GM19328 (cell line): ENCODE measurements around the gene RSPH10B2.
"Not testable (repeated sequence)": the region's sequence is repeated elsewhere in the genome, so short reads cannot be mapped to it uniquely, and the experiment has no call there.

ENCODE experiments used
- ATAC-seq: cut with Tn5 transposase; IDR thresholded peaks from one replicate; pipeline ENCODE4 v1.9.1; 2021; ENCODE audit warnings: mild to moderate bottlenecking, moderate library complexity; ENCODE audit not compliant: unreplicated experiment

Gene RSPH10B2

DNA sequence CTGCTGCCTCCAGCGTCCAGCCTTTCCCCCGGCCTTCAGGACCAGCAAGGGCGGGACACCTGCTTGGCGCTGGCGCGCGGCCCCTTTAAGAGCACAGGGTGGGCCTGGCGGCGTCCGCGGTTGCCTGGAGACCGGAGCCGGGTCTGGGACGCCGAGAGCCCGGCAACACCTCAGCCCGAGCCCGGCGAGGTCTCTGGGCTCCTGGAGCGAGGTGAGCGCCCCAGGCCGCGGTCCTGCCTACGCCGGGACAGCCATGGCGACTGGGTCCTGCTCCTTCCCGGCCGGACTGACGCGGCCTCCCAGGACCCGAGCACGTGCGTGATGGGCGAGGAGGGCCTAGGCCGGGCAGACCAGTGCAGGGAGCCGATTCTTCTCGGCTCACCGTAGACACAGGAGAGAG, at the start of gene RSPH10B2:
Gene RSPH10B2, plus strand, starts transcription at position 140 of the 400 bp plus-strand sequence. CDS start 3,575 bp downstream, outside the sequence.
- not testable (repeated sequence) for ATAC-seq

DNA sequence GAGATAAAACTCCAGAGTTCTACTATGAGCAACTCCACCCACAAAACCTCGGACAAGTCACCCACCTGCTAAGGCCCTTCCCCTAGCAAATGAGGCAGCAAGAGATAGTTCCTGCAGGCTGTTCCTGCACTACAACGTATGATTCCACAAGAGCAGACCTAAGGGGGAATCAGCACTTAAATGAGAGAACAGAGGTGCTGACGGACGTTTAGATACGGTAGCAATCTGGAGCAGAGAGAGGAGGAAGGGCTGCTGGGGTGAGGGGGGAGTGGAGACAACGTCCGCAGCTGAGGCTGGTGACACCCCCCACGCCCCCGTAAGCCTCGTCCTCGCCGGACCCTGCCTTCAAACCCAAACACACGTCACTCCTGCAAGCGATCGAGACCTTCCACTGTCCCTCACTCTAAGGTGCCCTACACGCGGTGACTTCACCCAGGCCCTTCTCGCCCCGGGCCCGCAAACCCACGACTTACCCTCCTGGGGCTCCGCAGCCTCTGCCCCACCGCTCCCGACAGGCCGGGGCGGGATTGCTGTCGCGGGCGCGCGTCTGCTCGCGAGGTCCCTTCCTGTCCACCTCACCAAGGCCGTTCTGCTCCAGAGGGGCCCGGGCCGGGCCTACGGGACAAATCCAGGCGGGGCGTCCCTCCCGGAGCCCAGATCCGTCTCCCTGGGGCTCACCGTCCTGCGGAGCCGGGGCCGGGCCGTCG, 47.8 kb upstream of the RSPH10B2 start:
- ATAC-seq: peak; percentile 26

DNA sequence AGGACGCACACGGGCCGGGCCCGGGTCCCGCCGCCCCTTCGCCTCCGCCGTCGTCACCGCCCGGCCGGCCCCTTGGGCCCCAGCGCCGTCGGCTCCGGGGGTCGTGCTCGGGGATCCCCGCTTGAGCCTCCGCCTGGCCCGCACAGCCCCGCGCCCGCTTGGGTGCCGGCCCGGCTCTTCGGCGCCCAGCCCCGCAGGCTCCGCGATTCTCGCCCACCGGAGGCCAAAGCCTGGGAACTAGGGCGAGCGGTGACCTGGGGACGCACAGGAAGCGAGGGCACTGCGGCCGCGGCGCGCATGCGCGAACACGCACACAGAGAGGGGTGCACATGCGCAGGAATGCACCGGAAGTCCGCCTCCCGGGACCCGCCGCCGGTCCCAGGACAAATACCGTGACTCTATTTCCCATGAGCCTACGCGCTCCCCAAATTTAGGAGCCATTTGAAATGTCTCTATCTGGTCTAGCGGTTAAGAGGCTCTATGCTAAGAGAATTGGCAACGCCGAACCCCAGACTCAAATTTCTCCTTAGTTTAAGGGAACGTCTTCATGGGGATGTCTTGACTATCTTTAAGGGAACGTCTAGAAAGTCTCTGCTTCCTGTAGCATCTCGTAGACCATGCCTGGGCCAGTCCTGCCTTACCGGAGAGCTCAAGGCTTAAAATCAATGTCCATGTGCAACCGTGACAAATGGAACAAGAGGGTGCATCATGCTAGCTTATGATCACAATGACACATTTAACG, 47.1 kb upstream of the RSPH10B2 start, which contains the start of gene ZNF12:
Gene ZNF12, minus strand, starts transcription at position 282 of the 742 bp plus-strand sequence. CDS start 1,774 bp downstream, outside the sequence.
- peak; percentile 90 for ATAC-seq

DNA sequence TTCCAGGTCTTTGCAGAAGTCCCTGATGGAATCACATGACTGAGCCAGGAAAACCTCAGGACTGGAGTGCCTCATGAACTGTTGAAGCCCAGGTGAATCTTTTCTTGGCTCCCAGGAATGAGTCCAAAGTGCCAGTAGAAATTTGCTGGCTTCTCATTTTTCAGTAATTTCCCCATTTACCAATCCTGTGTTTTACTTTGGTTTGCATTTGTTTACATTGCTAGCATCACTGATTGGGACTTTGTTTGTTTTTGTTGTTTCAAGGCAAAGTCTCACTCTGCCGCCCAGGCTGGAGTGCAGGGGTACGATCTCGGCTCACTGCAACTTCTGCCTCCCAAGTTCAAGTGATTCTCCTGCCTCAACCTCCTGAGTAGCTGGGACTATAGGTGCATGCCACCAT, 45.6 kb upstream of the RSPH10B2 start:
- no peak for ATAC-seq

DNA sequence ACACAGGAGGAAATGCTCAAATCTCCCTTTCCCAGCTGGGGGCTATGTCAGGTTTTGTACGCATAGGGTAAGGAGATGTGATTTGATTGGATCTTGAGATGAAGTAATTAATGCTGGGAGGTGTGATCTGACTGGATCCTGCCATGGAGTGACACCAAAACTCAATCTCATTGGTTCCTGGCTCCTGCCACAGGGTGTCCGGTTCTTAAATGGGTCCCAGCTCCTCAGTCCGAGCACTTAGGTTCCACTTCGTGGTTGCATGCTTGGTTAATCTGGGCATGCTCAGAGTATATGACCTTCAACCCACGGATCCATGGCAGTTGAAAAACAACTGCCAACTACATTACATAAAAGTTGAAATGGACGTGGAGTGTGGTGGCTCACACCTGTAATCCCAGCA, 44.1 kb upstream of the RSPH10B2 start:
- no peak for ATAC-seq

DNA sequence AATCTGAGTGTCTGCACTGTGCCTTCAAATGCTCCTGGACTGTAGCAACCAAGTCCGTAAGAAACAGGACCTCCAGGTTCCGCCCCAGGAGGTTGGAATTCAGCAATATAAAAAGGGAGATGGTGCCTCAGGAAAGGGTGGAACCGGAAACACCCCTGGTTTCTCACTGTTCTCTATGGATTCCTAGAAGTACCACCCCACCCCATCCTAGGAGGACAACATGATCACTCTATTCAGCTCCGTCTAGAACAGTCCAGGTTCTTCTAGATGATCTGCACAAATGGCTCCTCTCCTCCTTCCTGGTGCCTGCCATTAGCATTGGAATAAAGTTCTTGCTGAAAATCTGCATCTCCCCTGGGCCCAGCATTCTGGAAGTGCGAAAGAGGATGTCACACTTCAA, 39.5 kb upstream of the RSPH10B2 start:
- no peak for ATAC-seq

DNA sequence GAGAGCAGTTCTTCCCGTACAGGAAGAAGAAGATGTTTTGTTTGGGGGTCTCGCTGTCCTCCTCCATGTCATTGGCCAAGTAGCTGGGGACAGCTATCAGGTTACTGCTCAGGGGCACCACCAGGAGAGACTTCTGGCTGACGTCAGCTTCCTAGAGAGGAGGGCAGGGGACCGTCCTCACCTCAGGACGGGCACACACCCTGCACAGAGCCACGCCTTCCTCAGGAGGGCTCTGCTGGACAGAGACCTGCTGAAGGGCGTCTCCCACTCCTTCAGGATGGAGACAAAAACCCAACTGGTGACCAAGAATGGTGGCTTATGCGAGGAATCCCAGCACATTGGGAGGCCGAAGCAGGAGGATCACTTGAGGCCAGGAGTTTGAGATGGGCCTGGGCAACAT, 38.0 kb upstream of the RSPH10B2 start:
- not testable (repeated sequence) for ATAC-seq

DNA sequence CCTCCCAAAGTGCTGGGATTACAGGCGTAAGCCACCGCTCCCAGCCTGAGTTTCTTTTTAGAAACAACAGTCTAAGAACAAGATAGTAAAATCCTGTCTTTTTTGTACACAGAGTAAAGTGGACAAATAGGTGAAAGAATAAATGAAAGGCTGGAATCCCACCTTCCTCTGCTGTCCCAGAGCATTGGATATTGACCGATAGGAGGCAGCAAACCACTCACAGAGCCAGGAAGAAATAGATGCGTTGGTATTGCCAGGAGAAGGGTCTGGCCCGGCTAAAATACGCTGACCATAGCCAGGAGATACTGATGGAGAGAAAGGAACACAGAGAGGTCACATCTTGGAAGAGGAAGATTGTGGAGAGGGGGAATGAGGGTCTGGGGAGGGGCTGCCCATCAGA, 35.8 kb upstream of the RSPH10B2 start:
- no peak for ATAC-seq

DNA sequence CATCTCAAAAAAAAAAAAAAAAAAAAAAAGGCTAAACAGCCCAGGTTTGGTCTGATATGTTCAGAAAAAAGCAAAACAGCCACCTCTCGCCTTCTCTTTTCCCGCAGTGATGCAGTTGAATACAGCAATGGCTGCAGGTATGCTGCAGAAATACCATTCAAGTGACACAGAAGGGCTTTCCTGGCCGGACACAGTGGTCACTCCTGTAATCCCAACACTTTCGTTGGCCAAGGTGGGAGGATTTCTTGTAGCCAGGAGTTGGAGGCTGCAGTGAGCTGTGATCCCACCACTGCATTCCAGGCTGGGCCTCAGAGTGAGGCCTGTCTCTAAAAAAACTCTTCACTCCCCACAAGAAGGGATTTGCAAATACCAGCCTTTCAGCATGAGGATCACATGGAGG, 29.6 kb upstream of the RSPH10B2 start:
- ATAC-seq: not testable (repeated sequence)

DNA sequence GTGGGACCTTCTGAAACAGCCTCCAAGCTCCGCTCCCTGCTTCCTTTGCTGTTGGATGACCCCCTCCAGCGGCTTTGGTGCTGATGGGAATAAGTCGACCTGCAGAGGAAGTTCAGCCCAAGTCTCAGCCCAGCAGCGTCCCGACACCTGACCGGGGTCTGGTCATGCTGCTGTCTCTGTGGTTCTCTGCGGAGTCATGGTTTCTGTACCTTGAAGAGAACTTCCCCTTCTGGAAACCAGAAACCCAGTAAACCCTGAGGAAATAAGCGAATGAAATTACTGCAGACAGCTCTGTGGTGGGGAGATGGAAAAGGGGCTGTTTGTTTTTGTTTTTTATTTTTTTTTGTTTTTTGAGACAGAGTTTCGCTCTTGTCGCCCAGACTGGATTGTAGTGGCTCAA, 28.9 kb upstream of the RSPH10B2 start:
- ATAC-seq: peak; percentile 51

DNA sequence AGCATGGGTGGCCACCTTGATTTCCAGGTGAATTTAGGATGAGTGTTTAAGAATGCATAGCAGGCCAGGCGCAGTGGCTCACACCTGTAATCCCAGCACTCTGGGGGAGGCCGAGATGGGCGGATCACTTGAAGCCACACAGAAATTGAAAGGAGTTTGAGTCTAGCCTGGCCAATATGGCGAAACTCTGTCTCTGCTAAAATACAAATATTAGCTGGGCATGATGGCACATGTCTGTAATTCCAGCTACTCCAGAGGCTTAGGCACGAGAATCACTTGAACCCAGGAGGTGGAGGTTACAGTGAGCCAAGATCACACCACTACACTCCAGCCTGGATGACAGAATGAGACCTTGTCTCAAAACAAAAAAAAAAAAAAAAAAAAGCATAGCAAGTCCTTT, 27.6 kb upstream of the RSPH10B2 start:
- not testable (repeated sequence) for ATAC-seq

DNA sequence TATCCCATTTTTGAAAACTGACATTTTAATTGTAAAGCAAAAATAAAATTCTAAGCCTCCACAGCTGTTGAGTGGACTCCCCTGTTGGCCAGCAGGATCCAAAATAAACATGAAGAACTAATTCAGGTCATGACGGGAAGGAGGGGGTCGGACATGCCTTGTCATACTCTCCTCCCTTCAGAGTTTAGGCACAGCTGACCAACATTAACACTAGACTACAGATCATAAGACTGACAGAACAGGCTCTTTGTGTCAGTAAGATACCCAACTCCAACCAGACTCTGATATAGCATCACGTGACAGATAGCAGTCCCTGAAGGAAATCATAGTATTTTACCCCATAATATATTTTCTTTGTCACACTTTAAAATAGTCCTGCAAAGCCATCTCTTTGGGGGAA, 26.2 kb upstream of the RSPH10B2 start:
- ATAC-seq: no peak

DNA sequence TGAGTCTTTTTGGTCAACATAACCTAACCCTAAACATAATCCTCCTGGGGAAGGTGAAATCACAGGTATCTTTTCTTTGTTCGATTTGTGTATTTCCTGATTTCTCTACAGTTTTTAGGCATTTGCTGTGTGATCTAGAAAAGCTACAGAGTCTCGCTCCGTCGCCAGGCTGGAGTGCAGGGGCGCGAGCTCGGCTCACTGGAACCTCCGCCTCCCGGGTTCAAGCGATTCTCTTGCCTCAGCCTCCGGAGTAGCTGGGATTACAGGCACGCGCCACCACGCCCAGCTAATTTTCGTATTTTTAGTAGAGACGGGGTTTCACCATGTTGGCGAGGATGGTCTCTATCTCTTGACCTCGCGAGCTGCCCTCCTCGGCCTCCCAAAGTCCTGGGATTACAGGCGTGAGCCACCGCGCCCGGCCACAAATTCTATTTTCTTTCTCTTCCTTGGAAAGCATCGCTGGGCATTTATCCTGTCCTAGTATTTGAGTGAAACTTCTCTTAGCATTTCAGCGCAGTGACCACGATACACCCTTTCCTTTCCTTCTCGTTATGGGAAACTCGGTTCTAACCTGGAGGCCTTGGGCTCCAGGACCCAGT, 24.9 kb upstream of the RSPH10B2 start:
- not testable (repeated sequence) for ATAC-seq

DNA sequence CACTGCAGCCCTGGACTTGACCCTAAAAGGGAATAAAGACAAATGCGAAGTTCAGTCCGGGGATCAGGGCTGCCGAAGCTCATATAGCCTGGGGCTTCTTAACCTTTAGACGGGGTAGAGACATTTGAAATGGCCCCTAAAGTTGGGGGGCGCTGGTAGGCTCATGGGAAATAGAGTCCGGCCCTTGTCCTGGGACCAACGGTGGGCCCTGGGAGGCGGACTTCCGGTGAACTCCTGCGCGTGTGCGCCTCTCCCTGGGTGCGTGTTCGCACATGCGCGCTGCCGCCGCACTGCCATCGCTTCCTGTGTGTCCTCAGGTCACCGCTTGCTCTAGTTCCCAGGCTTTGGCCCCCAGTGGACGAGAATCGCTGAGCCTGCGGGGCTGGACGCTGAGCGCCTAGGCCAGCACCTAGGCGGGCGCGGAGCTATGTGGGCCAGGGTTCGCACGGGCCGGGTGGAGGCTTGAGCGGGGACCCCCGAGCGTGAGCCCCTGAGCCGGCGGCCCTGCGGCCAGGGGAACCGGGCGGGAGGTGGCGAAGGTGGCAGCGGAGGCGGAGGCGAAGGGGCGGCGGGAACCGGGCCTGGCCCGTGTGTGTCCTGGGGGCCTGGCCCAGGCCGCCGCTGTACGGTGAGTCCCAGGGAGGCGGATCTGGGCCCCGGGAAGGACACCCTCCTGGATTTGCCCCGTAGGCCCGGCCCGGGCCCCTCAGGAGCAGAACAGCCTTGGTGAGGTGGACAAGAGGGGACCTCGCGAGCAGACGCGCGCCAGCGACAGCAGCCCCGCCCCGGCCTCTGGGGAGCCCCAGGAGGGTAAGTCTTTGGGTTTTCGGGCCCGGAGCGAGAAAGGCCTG, 24.2 kb upstream of the RSPH10B2 start:
- peak; percentile 92 for ATAC-seq

DNA sequence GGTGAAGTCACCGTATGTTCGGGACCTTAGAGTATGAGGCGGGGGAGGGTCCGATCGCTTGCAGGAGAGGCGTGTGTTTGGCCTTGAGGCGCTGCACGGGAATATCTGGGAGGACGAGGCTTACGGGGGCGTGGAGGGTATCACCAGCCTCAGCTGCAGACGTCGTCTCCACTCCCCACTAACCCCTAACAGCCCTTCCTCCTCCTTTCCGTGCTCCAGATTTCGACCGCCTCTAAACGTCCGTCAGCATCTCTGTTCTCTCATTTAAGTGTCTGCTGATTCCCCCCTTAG, 23.6 kb upstream of the RSPH10B2 start:
- ATAC-seq: no peak

DNA sequence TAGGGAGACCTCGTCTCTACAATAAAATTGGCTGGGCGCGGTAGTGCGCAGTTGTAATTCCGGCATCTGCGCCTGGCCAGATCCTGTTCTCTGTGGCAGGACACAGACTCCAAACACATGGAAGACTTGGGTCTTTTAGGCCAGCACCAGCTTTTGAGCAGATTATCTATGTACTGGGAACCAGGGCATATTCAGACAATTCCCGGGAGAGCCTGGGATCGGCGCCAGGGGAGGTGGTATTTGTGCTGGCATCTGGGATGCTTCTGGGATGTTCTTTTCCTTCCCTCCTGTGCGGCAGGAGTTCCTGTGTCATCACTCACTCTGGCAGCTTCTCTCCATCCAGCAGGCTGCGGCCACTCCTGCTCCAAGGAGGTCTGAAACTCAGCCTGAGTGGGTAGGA, 15.5 kb upstream of the RSPH10B2 start:
- not testable (repeated sequence) for ATAC-seq

DNA sequence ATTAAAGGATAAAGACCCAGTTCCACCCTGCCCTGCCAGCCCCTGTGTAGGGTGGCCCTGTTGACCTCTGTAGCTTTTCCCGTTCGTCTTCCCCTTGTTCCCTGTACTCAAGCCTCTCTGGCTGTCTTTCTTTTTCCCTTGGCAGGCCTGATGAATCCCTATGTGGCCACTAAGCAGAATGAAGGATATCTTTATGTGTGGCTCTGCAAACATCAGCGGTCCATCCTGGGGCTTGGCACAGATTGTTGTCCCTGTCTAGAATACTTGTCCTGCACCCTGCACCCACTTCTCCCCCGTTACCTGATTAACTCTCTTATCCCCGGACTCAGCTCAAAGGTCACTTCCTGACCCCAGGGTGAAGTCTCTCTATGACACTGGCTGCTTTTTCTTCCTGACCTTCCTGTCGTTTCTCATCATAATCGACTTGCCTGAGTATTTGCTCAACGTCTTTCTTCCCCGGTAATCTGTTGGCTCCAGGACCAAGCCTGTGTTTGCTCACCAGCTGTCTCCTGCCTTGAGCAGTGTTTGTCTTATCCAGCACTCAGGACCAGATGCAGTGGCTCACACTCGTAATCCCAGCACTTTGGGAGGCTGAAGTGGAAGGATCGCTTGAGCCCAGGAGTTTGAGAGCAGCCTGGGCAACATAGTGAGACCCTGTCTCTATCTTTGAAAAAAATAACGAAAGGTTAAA, 9.3 kb upstream of the RSPH10B2 start:
- not testable (repeated sequence) for ATAC-seq

DNA sequence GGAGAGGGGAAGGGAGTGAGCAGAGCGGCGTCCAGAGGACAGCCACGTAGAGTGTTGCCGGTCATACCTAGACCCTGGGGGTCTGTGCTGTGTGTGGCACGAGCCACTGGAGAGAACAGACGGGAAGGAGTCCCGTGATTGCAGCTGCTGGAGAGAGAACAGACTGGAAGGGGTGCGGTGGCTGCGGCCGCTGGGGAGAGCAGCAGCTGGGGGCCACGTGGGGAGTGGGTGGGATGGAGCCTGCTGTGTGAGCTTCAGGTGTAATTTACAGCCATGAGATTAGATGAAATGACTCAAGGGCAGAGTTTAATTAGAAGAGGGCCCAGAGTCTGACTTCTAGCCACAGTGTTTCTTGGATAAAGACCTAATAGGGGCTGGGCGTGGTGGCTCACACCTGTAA, 4.6 kb upstream of the RSPH10B2 start:
- not testable (repeated sequence) for ATAC-seq

DNA sequence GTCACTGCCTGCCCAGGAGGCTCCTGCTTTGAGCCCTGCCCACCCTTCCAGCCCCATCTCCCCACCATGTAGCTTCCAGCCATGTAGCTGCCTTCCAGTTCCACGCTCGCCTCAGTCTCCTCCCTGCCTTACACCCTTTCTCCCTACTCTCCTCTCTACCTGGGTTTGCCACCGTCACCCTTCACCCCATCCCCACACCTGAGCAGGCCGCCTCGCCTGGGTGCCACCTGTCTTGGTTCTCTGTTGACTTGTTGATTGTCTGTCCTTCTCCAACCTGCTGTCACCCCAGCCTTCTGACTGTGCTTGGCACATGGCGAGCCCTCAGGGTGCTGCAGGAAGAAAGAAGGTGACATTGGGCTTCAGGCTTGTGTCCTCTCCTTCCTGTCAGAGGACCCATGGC, 3.7 kb upstream of the RSPH10B2 start:
- not testable (repeated sequence) for ATAC-seq

DNA sequence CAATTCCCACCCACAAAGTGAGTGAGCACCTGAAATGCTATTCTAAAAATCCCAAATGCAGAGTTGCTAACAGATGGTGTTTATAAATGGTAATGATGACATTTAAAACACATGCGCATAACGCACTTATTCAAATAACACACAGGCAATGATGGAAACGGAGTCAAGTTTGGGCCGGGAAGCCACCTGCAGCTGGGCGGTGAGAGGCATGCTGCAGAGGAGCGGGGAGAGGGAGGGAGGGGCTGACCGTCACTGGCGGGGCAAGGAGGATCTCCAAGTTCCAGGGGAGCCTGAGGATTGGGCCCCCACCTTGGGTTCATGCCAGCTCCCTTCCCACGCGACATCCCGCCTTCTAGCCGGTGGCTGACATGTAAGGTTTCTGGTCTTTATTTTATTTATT, 7.3 kb downstream of the RSPH10B2 start:
- ATAC-seq: not testable (repeated sequence)
